Neuronal stem cell (in vitro differentiated cells): ENCODE results near the gene COL9A2.
A peak's percentile ranks its signal among the peaks of the same experiment; 100 is the strongest.

ENCODE experiments used
- DNase-seq: peaks from one replicate; pipeline ENCODE4 v3.0.0-alpha.2; 2013; ENCODE audit warnings: low spot score
- H2AFZ ChIP-seq: one replicate; pipeline ENCODE4 v1.6.1; 2013; ENCODE audit warnings: mild to moderate bottlenecking, low read length, inconsistent platforms
- H2AK5ac ChIP-seq: 2 replicates; pipeline ENCODE4 v1.6.1; 2013; ENCODE audit warnings: low read depth, mild to moderate bottlenecking, inconsistent platforms, low read length, moderate library complexity, mixed read lengths
- H2BK120ac ChIP-seq: 2 replicates; pipeline ENCODE4 v1.6.1; 2013; ENCODE audit warnings: low read depth, mild to moderate bottlenecking, inconsistent platforms, low read length, moderate library complexity, mixed read lengths
- H2BK12ac ChIP-seq: one replicate; pipeline ENCODE4 v1.6.1; 2013; ENCODE audit warnings: low read length, inconsistent platforms
- H2BK15ac ChIP-seq: 2 replicates; pipeline ENCODE4 v1.6.1; 2013; ENCODE audit warnings: mild to moderate bottlenecking, low read length, inconsistent platforms, mixed read lengths
- H2BK5ac ChIP-seq: one replicate; pipeline ENCODE4 v1.6.1; 2013; ENCODE audit warnings: inconsistent platforms, mild to moderate bottlenecking, low read length, moderate library complexity
- H3K14ac ChIP-seq: one replicate; pipeline ENCODE4 v1.6.1; 2013; ENCODE audit warnings: low read length, inconsistent platforms
- H3K18ac ChIP-seq: 2 replicates; pipeline ENCODE4 v1.6.1; 2013; ENCODE audit warnings: low read length, inconsistent platforms
- H3K23ac ChIP-seq: 2 replicates; pipeline ENCODE4 v1.6.1; 2013; ENCODE audit warnings: low read depth, mild to moderate bottlenecking, mixed read lengths, low read length, inconsistent platforms; ENCODE audit not compliant: poor library complexity
- H3K27ac ChIP-seq: replicated peaks from 3 replicates; pipeline ENCODE4 v1.5.1; 2013; ENCODE audit warnings: low read length, inconsistent platforms
- H3K27me3 ChIP-seq, 3 experiments: 2 replicates each; pipeline ENCODE4 v1.6.1; 2013; ENCODE audit warnings: low read length in 3 of 3, mild to moderate bottlenecking in 2 of 3, inconsistent platforms in 1 of 3, low read depth in 1 of 3, mixed read lengths in 1 of 3, moderate library complexity in 1 of 3; ENCODE audit not compliant: control insufficient read depth in 3 of 3, insufficient read depth in 3 of 3
- H3K36me3 ChIP-seq, 2 donors: replicated peaks in 1 of 2; 2 replicates each; pipeline ENCODE4 v1.6.1; 2013; ENCODE audit warnings: low read length in 2 of 2; ENCODE audit not compliant: control insufficient read depth in 2 of 2, insufficient read depth in 2 of 2
- H3K4ac ChIP-seq: 2 replicates; pipeline ENCODE4 v1.6.1; 2013; ENCODE audit warnings: inconsistent platforms, mild to moderate bottlenecking, low read length, moderate library complexity
- H3K4me1 ChIP-seq, 2 donors: 1 replicate in 1 of 2; 2 replicates in 1 of 2; pipeline ENCODE4 v1.6.1; 2013; ENCODE audit warnings: low read length in 2 of 2, low read depth in 1 of 2; ENCODE audit not compliant: control insufficient read depth in 2 of 2, insufficient read depth in 1 of 2
- H3K4me2 ChIP-seq: one replicate; pipeline ENCODE4 v1.6.1; 2013; ENCODE audit warnings: mild to moderate bottlenecking, low read length, inconsistent platforms; ENCODE audit not compliant: insufficient read depth, poor library complexity, severe bottlenecking
- H3K4me3 ChIP-seq, 2 donors: 2 replicates each; pipeline ENCODE4 v1.5.1; 2013; ENCODE audit warnings: low read length in 2 of 2, mild to moderate bottlenecking in 2 of 2, inconsistent platforms in 1 of 2, moderate library complexity in 1 of 2
- H3K79me1 ChIP-seq: one replicate; pipeline ENCODE4 v1.6.1; 2013; ENCODE audit warnings: low read depth, mild to moderate bottlenecking, inconsistent platforms, low read length, moderate library complexity
- H3K9ac ChIP-seq: one replicate; pipeline ENCODE4 v1.6.1; 2013; ENCODE audit warnings: mild to moderate bottlenecking, low read depth, low read length, inconsistent platforms; ENCODE audit not compliant: poor library complexity
- H3K9me3 ChIP-seq, 2 donors: replicated peaks in 1 of 2; 2 replicates each; pipeline versions ENCODE3 to v1.6.1; 2013; ENCODE audit warnings: low read length in 2 of 2, mild to moderate bottlenecking in 2 of 2, inconsistent platforms in 1 of 2, low read depth in 1 of 2, mixed read lengths in 1 of 2, moderate library complexity in 1 of 2; ENCODE audit not compliant: control insufficient read depth in 2 of 2, insufficient read depth in 1 of 2
- H4K8ac ChIP-seq: one replicate; pipeline ENCODE4 v1.6.1; 2013; ENCODE audit warnings: low read depth, mild to moderate bottlenecking, inconsistent platforms, low read length, moderate library complexity
- H4K91ac ChIP-seq: one replicate; pipeline ENCODE4 v1.6.1; 2013; ENCODE audit warnings: low read length, low read depth, mild to moderate bottlenecking, inconsistent platforms; ENCODE audit not compliant: poor library complexity
- WGBS, 2 donors: extraction: QIAGEN DNeasy Blood & Tissue Kit; methylation state at CpG; one replicate each; pipeline ENCODE4 v1.1.7; 2013; ENCODE audit warnings: missing lambda C conversion rate in 2 of 2, mixed read lengths in 1 of 2; ENCODE audit not compliant: insufficient read length in 2 of 2, insufficient replicate concordance in 1 of 2; ENCODE audit errors: extremely low coverage in 2 of 2; 5-methylcytosine and 5-hydroxymethylcytosine counted together

Gene COL9A2

DNA sequence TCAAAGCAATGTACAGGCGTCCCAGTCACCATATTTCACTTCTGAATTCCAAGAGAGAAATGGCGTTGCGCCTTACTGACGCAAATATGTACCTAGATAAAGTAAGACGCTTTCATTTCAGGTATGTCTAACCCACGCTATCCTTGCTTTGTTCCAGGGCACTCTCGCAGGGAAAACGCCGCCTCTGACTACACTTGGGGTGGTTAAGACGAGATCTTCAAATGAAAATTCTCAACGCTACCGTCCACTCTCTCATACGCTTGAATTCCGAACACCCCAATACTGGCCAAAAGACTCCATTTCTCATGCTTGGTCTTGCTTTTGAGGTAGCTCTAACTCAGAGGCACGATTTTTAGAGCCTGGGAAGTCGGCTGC, 59.8 kb downstream of the COL9A2 start:
- H2BK120ac ChIP-seq: no peak overlapping the region
- no peak overlapping the region for H2BK15ac ChIP-seq
- no peak overlapping the region for H4K8ac ChIP-seq
- H3K36me3 ChIP-seq: peaks cover 7 to 35% of the 10 kb centered on the region in 2 donors
- H2AK5ac ChIP-seq: no peak overlapping the region
- no peak for DNase-seq
- H3K9ac ChIP-seq: peak overlapping the region; percentile 96
- no CpG with 5 or more reads among the region's 16 CpGs for WGBS, 2 donors
- H3K4me1 ChIP-seq: no peaks in the 10 kb centered on the region
- no peaks in the 10 kb centered on the region for H3K27me3 ChIP-seq
- no peak overlapping the region for H4K91ac ChIP-seq
- no peak overlapping the region for H2BK5ac ChIP-seq
- H3K14ac ChIP-seq: no peak overlapping the region
- peak overlapping the region; percentile 94 for H3K27ac ChIP-seq
- H3K4ac ChIP-seq: no peak overlapping the region
- H3K4me2 ChIP-seq: peak overlapping the region; percentile 55
- no peak overlapping the region for H2BK12ac ChIP-seq
- peak overlapping the region; percentile 97 for H3K23ac ChIP-seq
- H3K79me1 ChIP-seq: no peaks in the 10 kb centered on the region
- no peak overlapping the region for H3K18ac ChIP-seq
- H3K4me3 ChIP-seq: peak overlapping the region; percentile 96
- H3K9me3 ChIP-seq: no peaks in the 10 kb centered on the region
- H2AFZ ChIP-seq: peak overlapping the region; percentile 90

DNA sequence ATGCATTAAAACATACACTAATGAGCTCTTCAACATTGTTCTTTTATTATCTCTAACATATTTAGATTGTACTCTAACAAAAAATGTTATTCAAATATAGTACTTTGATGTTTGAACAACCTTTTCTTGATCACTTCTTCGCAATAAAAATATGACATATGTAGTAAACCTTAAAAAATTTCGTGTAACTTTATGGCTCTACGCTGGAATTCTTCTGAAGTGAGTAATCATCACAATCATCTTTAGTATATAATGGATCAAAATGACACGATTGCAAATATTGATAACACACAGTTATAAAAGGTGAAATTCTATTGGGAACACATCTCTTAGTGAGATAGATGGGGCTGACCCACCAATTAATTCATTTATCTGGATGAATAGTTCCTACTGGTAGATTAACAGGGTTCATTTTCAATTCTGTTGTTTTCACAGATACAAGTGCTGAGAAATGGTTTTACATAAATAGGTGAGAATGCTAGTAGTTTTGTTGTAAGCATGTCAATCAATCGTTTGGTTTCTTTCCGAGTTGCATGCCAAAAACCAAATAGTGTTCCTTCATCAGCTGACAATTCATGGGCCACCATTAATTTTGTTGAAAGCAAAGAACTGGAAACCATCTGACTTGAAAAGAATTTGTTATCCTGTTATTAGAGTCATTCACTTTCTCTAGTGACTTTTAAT, 60.5 kb downstream of the COL9A2 start:
- H3K4me3 ChIP-seq: peak overlapping the region in 1 of 2 donors; percentile 96
- H3K9ac ChIP-seq: no peak overlapping the region
- H3K4me2 ChIP-seq: no peak overlapping the region
- no peaks in the 10 kb centered on the region for H3K4me1 ChIP-seq
- H3K79me1 ChIP-seq: no peaks in the 10 kb centered on the region
- WGBS, 2 donors: no CpG with 5 or more reads among the region's 6 CpGs
- H2AK5ac ChIP-seq: no peak overlapping the region
- no peak overlapping the region for H2BK12ac ChIP-seq
- no peak overlapping the region for H3K4ac ChIP-seq
- no peak overlapping the region for H2BK120ac ChIP-seq
- H2BK5ac ChIP-seq: no peak overlapping the region
- H4K8ac ChIP-seq: no peak overlapping the region
- no peak overlapping the region for H2AFZ ChIP-seq
- H3K27me3 ChIP-seq: no peaks in the 10 kb centered on the region
- no peak overlapping the region for H3K27ac ChIP-seq
- DNase-seq: no peak
- no peak overlapping the region for H3K14ac ChIP-seq
- no peak overlapping the region for H2BK15ac ChIP-seq
- no peaks in the 10 kb centered on the region for H3K9me3 ChIP-seq
- no peak overlapping the region for H3K18ac ChIP-seq
- peaks cover 7 to 28% of the 10 kb centered on the region in 2 donors for H3K36me3 ChIP-seq
- no peak overlapping the region for H3K23ac ChIP-seq
- no peak overlapping the region for H4K91ac ChIP-seq

- Histone ChIP-seq H2AFZ (no peak overlapping the region), H4K8ac (no peak overlapping the region), H3K4me1 (no peaks in the 10 kb centered on the region), H3K4me2 (no peak overlapping the region), H4K91ac (no peak overlapping the region), H2BK12ac (no peak overlapping the region), H2BK120ac (no peak overlapping the region), H3K79me1 (no peaks in the 10 kb centered on the region), H3K27ac (no peak overlapping the region), H3K14ac (no peak overlapping the region), H3K9ac (no peak overlapping the region), H3K9me3 (no peaks in the 10 kb centered on the region), H2AK5ac (no peak overlapping the region), H3K4ac (no peak overlapping the region), H2BK5ac (no peak overlapping the region), H3K18ac (no peak overlapping the region), H3K4me3 (no peak overlapping the region), H3K27me3 (no peaks in the 10 kb centered on the region), H3K23ac (no peak overlapping the region), H2BK15ac (no peak overlapping the region), H3K36me3 (peaks cover 0 to 15% of the 10 kb centered on the region in 2 donors)
- no peak for DNase-seq
Observed at GRCh38 chr1:40255231-40255630, 61.9 kb downstream of the COL9A2 start.

DNA sequence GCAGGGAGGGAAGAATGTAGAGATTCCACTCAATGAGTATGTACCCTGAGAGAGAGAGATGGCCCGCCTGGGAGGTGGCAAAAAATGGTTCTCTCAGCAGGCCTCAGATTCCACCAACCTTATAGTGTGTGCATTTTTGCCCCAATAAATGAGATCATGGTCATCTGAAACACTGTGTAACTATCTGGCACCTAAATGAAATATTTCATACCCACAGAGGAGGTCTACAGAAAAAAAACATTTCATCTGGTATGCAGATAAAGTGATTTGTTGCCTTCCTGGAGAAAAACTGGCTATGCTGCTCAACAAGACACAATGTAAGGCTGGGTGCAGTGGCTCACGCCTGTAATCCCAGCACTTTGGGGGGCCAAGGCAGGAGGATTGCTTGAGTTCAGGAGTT, 64.5 kb downstream of the COL9A2 start:
- no peak overlapping the region for H3K4me2 ChIP-seq
- H2BK12ac ChIP-seq: no peak overlapping the region
- H3K14ac ChIP-seq: no peak overlapping the region
- no peak overlapping the region for H3K18ac ChIP-seq
- no peak overlapping the region for H3K9ac ChIP-seq
- H3K9me3 ChIP-seq: no peaks in the 10 kb centered on the region
- H2AFZ ChIP-seq: no peak overlapping the region
- no peak overlapping the region for H3K27ac ChIP-seq
- H2BK120ac ChIP-seq: no peak overlapping the region
- H3K4ac ChIP-seq: no peak overlapping the region
- no peak overlapping the region for H4K91ac ChIP-seq
- H3K79me1 ChIP-seq: no peaks in the 10 kb centered on the region
- no peak overlapping the region for H2BK5ac ChIP-seq
- peaks cover 0 to 6% of the 10 kb centered on the region in 2 donors for H3K36me3 ChIP-seq
- no peaks in the 10 kb centered on the region for H3K4me1 ChIP-seq
- no peak overlapping the region for H3K4me3 ChIP-seq
- H4K8ac ChIP-seq: no peak overlapping the region
- no CpG with 5 or more reads among the region's 2 CpGs for WGBS, 2 donors
- no peak for DNase-seq
- no peak overlapping the region for H3K23ac ChIP-seq
- no peak overlapping the region for H2BK15ac ChIP-seq
- no peak overlapping the region for H2AK5ac ChIP-seq
- H3K27me3 ChIP-seq: no peaks in the 10 kb centered on the region
